ENCODE results near the gene KRTAP26-1.

KRTAP26-1 gene

DNA sequence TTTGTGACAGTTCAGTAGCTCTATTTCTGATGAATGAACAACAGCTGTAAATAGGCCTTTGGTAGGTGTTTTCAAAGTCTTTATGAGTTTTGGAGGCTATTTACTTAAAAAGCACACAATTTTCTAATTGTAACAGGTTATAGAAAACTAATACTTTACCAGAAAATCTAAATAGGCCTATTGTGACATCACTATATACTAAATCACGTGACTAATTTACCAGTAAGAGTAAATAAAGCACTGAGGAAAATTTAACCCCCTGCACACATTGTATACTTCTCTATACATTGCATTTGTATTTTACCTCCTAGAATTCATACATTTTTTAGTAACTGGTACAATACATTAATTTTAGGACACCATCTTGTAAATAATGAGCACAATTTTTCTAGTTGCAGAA, 15.0 kb downstream of the KRTAP26-1 start:
- no peak for ATAC-seq
- TF ChIP-seq TCF4 (CRISPR knock-in tag; IDR thresholded peaks at IDR 0.05; ENCODE audit: borderline replicate concordance) (no peak), PPARA (CRISPR knock-in tag; IDR thresholded peaks at IDR 0.05; ENCODE audit: borderline replicate concordance) (no peak), ZFP30 (CRISPR knock-in tag; IDR thresholded peaks at IDR 0.05) (no peak), ZFP3 (CRISPR knock-in tag; IDR thresholded peaks at IDR 0.05) (no peak), ZNF565 (CRISPR knock-in tag; conservative IDR thresholded peaks at IDR 0.05; ENCODE audit: low read depth) (no peak), GLIS3 (CRISPR knock-in tag; IDR thresholded peaks at IDR 0.05) (no peak), ZC3H10 (CRISPR knock-in tag; IDR thresholded peaks at IDR 0.05) (no peak), CSDC2 (CRISPR knock-in tag; IDR thresholded peaks at IDR 0.05) (no peak), SNAI2 (CRISPR knock-in tag; IDR thresholded peaks at IDR 0.05) (no peak), ISL1 (CRISPR knock-in tag; IDR thresholded peaks at IDR 0.05) (no peak), ZNF8 (CRISPR knock-in tag; IDR thresholded peaks at IDR 0.05) (no peak), ZNF70 (CRISPR knock-in tag; IDR thresholded peaks at IDR 0.05) (no peak), RARB (CRISPR knock-in tag; IDR thresholded peaks at IDR 0.05) (no peak)
- TF ChIP-seq, protein P1, sequence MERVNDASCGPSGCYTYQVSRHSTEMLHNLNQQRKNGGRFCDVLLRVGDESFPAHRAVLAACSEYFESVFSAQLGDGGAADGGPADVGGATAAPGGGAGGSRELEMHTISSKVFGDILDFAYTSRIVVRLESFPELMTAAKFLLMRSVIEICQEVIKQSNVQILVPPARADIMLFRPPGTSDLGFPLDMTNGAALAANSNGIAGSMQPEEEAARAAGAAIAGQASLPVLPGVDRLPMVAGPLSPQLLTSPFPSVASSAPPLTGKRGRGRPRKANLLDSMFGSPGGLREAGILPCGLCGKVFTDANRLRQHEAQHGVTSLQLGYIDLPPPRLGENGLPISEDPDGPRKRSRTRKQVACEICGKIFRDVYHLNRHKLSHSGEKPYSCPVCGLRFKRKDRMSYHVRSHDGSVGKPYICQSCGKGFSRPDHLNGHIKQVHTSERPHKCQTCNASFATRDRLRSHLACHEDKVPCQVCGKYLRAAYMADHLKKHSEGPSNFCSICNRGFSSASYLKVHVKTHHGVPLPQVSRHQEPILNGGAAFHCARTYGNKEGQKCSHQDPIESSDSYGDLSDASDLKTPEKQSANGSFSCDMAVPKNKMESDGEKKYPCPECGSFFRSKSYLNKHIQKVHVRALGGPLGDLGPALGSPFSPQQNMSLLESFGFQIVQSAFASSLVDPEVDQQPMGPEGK (CRISPR knock-in tag; IDR thresholded peaks at IDR 0.05; ENCODE audit: borderline replicate concordance) = no peak
- TF ChIP-seq, protein P2, sequence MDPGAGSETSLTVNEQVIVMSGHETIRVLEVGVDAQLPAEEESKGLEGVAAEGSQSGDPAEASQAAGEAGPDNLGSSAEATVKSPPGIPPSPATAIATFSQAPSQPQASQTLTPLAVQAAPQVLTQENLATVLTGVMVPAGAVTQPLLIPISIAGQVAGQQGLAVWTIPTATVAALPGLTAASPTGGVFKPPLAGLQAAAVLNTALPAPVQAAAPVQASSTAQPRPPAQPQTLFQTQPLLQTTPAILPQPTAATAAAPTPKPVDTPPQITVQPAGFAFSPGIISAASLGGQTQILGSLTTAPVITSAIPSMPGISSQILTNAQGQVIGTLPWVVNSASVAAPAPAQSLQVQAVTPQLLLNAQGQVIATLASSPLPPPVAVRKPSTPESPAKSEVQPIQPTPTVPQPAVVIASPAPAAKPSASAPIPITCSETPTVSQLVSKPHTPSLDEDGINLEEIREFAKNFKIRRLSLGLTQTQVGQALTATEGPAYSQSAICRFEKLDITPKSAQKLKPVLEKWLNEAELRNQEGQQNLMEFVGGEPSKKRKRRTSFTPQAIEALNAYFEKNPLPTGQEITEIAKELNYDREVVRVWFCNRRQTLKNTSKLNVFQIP (CRISPR knock-in tag; IDR thresholded peaks at IDR 0.05; ENCODE audit: borderline replicate concordance, low read depth) = no peak
- TF ChIP-seq, protein P3, sequence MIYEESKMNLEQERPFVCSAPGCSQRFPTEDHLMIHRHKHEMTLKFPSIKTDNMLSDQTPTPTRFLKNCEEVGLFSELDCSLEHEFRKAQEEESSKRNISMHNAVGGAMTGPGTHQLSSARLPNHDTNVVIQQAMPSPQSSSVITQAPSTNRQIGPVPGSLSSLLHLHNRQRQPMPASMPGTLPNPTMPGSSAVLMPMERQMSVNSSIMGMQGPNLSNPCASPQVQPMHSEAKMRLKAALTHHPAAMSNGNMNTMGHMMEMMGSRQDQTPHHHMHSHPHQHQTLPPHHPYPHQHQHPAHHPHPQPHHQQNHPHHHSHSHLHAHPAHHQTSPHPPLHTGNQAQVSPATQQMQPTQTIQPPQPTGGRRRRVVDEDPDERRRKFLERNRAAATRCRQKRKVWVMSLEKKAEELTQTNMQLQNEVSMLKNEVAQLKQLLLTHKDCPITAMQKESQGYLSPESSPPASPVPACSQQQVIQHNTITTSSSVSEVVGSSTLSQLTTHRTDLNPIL (CRISPR knock-in tag; IDR thresholded peaks at IDR 0.05; ENCODE audit: low read depth) = no peak

DNA sequence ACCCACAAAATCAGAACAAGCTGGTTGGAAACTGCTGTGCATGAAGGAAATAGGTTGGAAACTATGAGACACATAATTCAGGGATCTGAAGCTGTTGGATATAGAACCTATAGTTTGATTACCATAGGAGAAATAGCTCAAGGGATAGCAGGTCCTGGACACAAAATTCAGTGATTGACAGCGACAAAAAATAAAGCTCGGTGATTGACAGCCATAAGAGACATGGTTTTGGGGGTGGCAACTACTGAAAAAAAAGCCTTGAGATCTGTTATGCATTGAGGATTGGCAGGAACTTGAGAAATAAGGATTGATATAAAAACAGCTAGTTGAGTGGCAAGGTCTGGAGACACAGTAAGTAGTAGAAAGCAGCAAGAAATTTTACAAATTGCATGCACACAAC, 30.9 kb downstream of the KRTAP26-1 start, which contains the start of gene KRTAP25-1:
KRTAP25-1 (minus strand) TSS at position 300 of the 400 bp plus-strand sequence; CDS start at position 276, 24 bp downstream.
- no peak for ATAC-seq
- TF ChIP-seq, protein P1 (CRISPR knock-in tag; IDR thresholded peaks at IDR 0.05; ENCODE audit: borderline replicate concordance) = no peak
- TF ChIP-seq ISL1 (CRISPR knock-in tag; IDR thresholded peaks at IDR 0.05) (no peak), ZC3H10 (CRISPR knock-in tag; IDR thresholded peaks at IDR 0.05) (no peak), ZNF565 (CRISPR knock-in tag; conservative IDR thresholded peaks at IDR 0.05; ENCODE audit: low read depth) (no peak), GLIS3 (CRISPR knock-in tag; IDR thresholded peaks at IDR 0.05) (no peak), ZFP30 (CRISPR knock-in tag; IDR thresholded peaks at IDR 0.05) (no peak), CSDC2 (CRISPR knock-in tag; IDR thresholded peaks at IDR 0.05) (no peak), ESRRG (CRISPR knock-in tag; IDR thresholded peaks at IDR 0.05) (no peak), TCF4 (CRISPR knock-in tag; IDR thresholded peaks at IDR 0.05; ENCODE audit: borderline replicate concordance) (no peak), PPARA (CRISPR knock-in tag; IDR thresholded peaks at IDR 0.05; ENCODE audit: borderline replicate concordance) (no peak), RARB (CRISPR knock-in tag; IDR thresholded peaks at IDR 0.05) (no peak), SNAI2 (CRISPR knock-in tag; IDR thresholded peaks at IDR 0.05) (no peak), ARNTL (CRISPR knock-in tag; IDR thresholded peaks at IDR 0.05; ENCODE audit: borderline replicate concordance, low read depth) (no peak), ZNF70 (CRISPR knock-in tag; IDR thresholded peaks at IDR 0.05) (no peak), TOX (CRISPR knock-in tag; IDR thresholded peaks at IDR 0.05; ENCODE audit: borderline replicate concordance) (no peak), OSR1 (CRISPR knock-in tag; IDR thresholded peaks at IDR 0.05) (no peak)
- TF ChIP-seq, protein P4, sequence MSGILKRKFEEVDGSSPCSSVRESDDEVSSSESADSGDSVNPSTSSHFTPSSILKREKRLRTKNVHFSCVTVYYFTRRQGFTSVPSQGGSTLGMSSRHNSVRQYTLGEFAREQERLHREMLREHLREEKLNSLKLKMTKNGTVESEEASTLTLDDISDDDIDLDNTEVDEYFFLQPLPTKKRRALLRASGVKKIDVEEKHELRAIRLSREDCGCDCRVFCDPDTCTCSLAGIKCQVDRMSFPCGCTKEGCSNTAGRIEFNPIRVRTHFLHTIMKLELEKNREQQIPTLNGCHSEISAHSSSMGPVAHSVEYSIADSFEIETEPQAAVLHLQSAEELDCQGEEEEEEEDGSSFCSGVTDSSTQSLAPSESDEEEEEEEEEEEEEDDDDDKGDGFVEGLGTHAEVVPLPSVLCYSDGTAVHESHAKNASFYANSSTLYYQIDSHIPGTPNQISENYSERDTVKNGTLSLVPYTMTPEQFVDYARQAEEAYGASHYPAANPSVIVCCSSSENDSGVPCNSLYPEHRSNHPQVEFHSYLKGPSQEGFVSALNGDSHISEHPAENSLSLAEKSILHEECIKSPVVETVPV (CRISPR knock-in tag; IDR thresholded peaks at IDR 0.05) = no peak
- TF ChIP-seq, protein P5, sequence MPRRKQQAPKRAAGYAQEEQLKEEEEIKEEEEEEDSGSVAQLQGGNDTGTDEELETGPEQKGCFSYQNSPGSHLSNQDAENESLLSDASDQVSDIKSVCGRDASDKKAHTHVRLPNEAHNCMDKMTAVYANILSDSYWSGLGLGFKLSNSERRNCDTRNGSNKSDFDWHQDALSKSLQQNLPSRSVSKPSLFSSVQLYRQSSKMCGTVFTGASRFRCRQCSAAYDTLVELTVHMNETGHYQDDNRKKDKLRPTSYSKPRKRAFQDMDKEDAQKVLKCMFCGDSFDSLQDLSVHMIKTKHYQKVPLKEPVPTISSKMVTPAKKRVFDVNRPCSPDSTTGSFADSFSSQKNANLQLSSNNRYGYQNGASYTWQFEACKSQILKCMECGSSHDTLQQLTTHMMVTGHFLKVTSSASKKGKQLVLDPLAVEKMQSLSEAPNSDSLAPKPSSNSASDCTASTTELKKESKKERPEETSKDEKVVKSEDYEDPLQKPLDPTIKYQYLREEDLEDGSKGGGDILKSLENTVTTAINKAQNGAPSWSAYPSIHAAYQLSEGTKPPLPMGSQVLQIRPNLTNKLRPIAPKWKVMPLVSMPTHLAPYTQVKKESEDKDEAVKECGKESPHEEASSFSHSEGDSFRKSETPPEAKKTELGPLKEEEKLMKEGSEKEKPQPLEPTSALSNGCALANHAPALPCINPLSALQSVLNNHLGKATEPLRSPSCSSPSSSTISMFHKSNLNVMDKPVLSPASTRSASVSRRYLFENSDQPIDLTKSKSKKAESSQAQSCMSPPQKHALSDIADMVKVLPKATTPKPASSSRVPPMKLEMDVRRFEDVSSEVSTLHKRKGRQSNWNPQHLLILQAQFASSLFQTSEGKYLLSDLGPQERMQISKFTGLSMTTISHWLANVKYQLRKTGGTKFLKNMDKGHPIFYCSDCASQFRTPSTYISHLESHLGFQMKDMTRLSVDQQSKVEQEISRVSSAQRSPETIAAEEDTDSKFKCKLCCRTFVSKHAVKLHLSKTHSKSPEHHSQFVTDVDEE (CRISPR knock-in tag; IDR thresholded peaks at IDR 0.05) = no peak
- TF ChIP-seq, protein P2 (CRISPR knock-in tag; IDR thresholded peaks at IDR 0.05; ENCODE audit: borderline replicate concordance, low read depth) = no peak
- TF ChIP-seq, protein P3 (CRISPR knock-in tag; IDR thresholded peaks at IDR 0.05; ENCODE audit: low read depth) = no peak
